PC-3 (cell line): ENCODE results near the gene CORO2B. TPM values are rescaled to one million over a fixed set of nuclear protein-coding genes. Genes with fewer than 3 reads are reported as not detected.

Experiments used
- ATAC-seq: fragments of 200-7000 bp; cut with Tn5 transposase; 2 replicates; pipeline ENCODE4 v1.9.1; 2020; ENCODE audit warnings: mild to moderate bottlenecking, moderate library complexity
- BruUV-seq: library from RNA; stranded (reverse); fragments of 400-500 nt; replicated peaks from 2 replicates; lab custom pipeline; 2021; lab: Mats Ljungman, UMichigan
- CTCF ChIA-PET: fragments of 300-600 bp; sonication (Branson Sonifier 250); formaldehyde crosslinking; loops from one replicate; lab custom pipeline; 2022; ENCODE audit warnings: antibody characterized with exemption; lab: Charles Lee
- POLR2A ChIA-PET: fragments of 300-600 bp; sonication (Branson Sonifier 250); formaldehyde crosslinking; loops from one replicate; lab custom pipeline; 2022; ENCODE audit warnings: antibody characterized with exemption; ENCODE audit not compliant: unreplicated experiment; lab: Charles Lee
- DNase-seq: peaks from one replicate; pipeline ENCODE4 v3.0.0-alpha.2; 2015
- H2AFZ ChIP-seq: fragments of 300-600 bp; sonication (generic); 2 replicates; pipeline ENCODE4 v1.6.0; 2016; ENCODE audit warnings: antibody characterized with exemption, low read length
- H3F3A ChIP-seq: fragments of 300-600 bp; sonication (generic); one replicate; pipeline ENCODE4 v1.6.0; 2017; ENCODE audit warnings: antibody characterized with exemption, low read length, control low read depth, mild to moderate bottlenecking; ENCODE audit not compliant: unreplicated experiment
- H3K27ac ChIP-seq: fragments of 300-600 bp; sonication (generic); 2 replicates; pipeline ENCODE4 v1.5.1; 2016; ENCODE audit warnings: mild to moderate bottlenecking, low read length
- H3K27me3 ChIP-seq: fragments of 300-600 bp; sonication (generic); 2 replicates; pipeline ENCODE4 v1.6.1; 2016; ENCODE audit warnings: low read length, mixed read lengths
- H3K36me3 ChIP-seq: fragments of 300-600 bp; sonication (generic); 2 replicates; pipeline ENCODE4 v1.6.1; 2016; ENCODE audit warnings: low read depth, mixed run types, low read length, mixed read lengths
- H3K4me1 ChIP-seq: fragments of 300-600 bp; sonication (generic); 2 replicates; pipeline ENCODE4 v1.5.1; 2016; ENCODE audit warnings: low read length; ENCODE audit not compliant: insufficient read depth
- H3K4me2 ChIP-seq: fragments of 300-600 bp; sonication (generic); 2 replicates; pipeline ENCODE4 v1.6.0; 2016; ENCODE audit warnings: low read length
- H3K4me3 ChIP-seq: fragments of 300-600 bp; sonication (generic); 2 replicates; pipeline ENCODE4 v1.5.1; 2016; ENCODE audit warnings: mild to moderate bottlenecking, low read length, mixed read lengths
- H3K79me2 ChIP-seq: fragments of 300-600 bp; sonication (generic); 2 replicates; pipeline ENCODE4 v1.6.1; 2017; ENCODE audit warnings: low read length, mixed read lengths
- H3K9ac ChIP-seq: fragments of 300-600 bp; sonication (generic); 2 replicates; pipeline ENCODE4 v1.6.0; 2016; ENCODE audit warnings: mild to moderate bottlenecking, low read length
- H3K9me2 ChIP-seq: fragments of 300-600 bp; sonication (generic); replicated peaks from 2 replicates; pipeline ENCODE4 v1.6.1; 2016; ENCODE audit warnings: mixed run types, low read length, mixed read lengths
- H3K9me3 ChIP-seq: fragments of 300-600 bp; sonication (generic); 2 replicates; pipeline ENCODE4 v1.6.1; 2016; ENCODE audit warnings: low read length, mixed read lengths
- H4K20me1 ChIP-seq: fragments of 300-600 bp; sonication (generic); 2 replicates; pipeline ENCODE4 v1.6.1; 2016; ENCODE audit warnings: low read length, mixed read lengths
- CTCF ChIP-seq: fragments of 300-600 bp; sonication (generic); conservative IDR thresholded peaks from 2 replicates; pipeline ENCODE4 v1.5.1; 2017; ENCODE audit warnings: antibody characterized with exemption, low read depth, mild to moderate bottlenecking, low read length
- EZH2 ChIP-seq: fragments of 300-600 bp; sonication (generic); IDR thresholded peaks from one replicate; pipeline ENCODE4 v1.6.1; 2017; ENCODE audit warnings: antibody characterized with exemption, mild to moderate bottlenecking, low read length; ENCODE audit not compliant: unreplicated experiment
- EZH2phosphoT487 ChIP-seq: fragments of 300-600 bp; sonication (generic); IDR thresholded peaks from 2 replicates; pipeline ENCODE4 v1.6.1; 2018; ENCODE audit warnings: mild to moderate bottlenecking, antibody characterized with exemption, low read length, borderline replicate concordance
- intact Hi-C: fragments of 100-400 bp; cut with micrococcal nuclease; formaldehyde crosslinking; loops from 2 replicates; pipeline ENCODE4 v1.9.0; 2023
- total RNA-seq: library from RNA; depleted of rRNA; stranded (reverse); fragments of >200 nt; gene quantifications from 2 replicates; pipeline ENCODE4 v1.2.3, GENCODE V29; 2014

Gene CORO2B
- total RNA-seq, 1 experiment from 2014 or later, result 0.66 TPM

GRCh38 chr15:68734352-68734751 lies 155.6 kb downstream of the CORO2B start:
- Histone ChIP-seq H3K36me3 (no peaks in the 10 kb centered on the region), H3K4me1 (no peaks in the 10 kb centered on the region)

GRCh38 chr15:68734881-68735280 lies 156.1 kb downstream of the CORO2B start:
- ChIA-PET CTCF (no interaction called here), POLR2A (no interaction called here)
- DNase-seq (no peak), ATAC-seq (no peak)
- H3K27me3 ChIP-seq, result no peaks in the 10 kb centered on the region
- intact Hi-C loops, result no loop called here
- no peak overlapping the region for H3K27ac ChIP-seq
- H4K20me1 ChIP-seq, result no peaks in the 10 kb centered on the region
- no peaks in the 10 kb centered on the region for H3F3A ChIP-seq
- H3K79me2 ChIP-seq, result no peaks in the 10 kb centered on the region
- H3K36me3 ChIP-seq, result no peaks in the 10 kb centered on the region
- no peaks in the 10 kb centered on the region for H3K9me2 ChIP-seq
- H3K9ac ChIP-seq, result no peak overlapping the region
- TF ChIP-seq CTCF (no peak), EZH2phosphoT487 (no peak), EZH2 (no peak)
- H3K9me3 ChIP-seq, result no peaks in the 10 kb centered on the region
- no peak overlapping the region for H3K4me2 ChIP-seq
- BruUV-seq, result no TSS peak
- H3K4me3 ChIP-seq, result no peak overlapping the region
- no peaks in the 10 kb centered on the region for H3K4me1 ChIP-seq
- no peak overlapping the region for H2AFZ ChIP-seq

More at GRCh38 chr15:68734352-68734751, 155.6 kb downstream of the CORO2B start:
- H3K79me2 ChIP-seq, result no peaks in the 10 kb centered on the region
- no peak overlapping the region for H3K9ac ChIP-seq
- no peaks in the 10 kb centered on the region for H3K9me3 ChIP-seq
- no peak for DNase-seq
- no peak for ATAC-seq
- H3K27ac ChIP-seq, result no peak overlapping the region
- intact Hi-C loops, result no loop called here
- BruUV-seq, result no TSS peak
- ChIA-PET POLR2A (no interaction called here), CTCF (interaction anchor here (0.5 kb wide), 1 partner anchor 184 kb away, joined by 3 read pairs; no protein-coding TSS in a partner anchor)
- no peak overlapping the region for H3K4me3 ChIP-seq
- no peak overlapping the region for H2AFZ ChIP-seq
- H3K27me3 ChIP-seq, result no peaks in the 10 kb centered on the region
- no peak overlapping the region for H3K4me2 ChIP-seq
- H3K9me2 ChIP-seq, result no peaks in the 10 kb centered on the region
- no peaks in the 10 kb centered on the region for H4K20me1 ChIP-seq
- no peak for TF ChIP-seq CTCF
- no peak for TF ChIP-seq EZH2phosphoT487
- no peak for TF ChIP-seq EZH2
- H3F3A ChIP-seq, result no peaks in the 10 kb centered on the region

- POLR2A ChIA-PET, result no interaction called here
- DNase-seq, result no peak
Observed at GRCh38 chr15:68735610-68736009, 156.8 kb downstream of the CORO2B start.

More at GRCh38 chr15:68735610-68736009, 156.8 kb downstream of the CORO2B start:
- H3K9me3 ChIP-seq, result no peaks in the 10 kb centered on the region
- no peaks in the 10 kb centered on the region for H3K9me2 ChIP-seq
- no peaks in the 10 kb centered on the region for H3F3A ChIP-seq
- H3K27me3 ChIP-seq, result no peaks in the 10 kb centered on the region
- no peak overlapping the region for H3K27ac ChIP-seq
- H3K36me3 ChIP-seq, result no peaks in the 10 kb centered on the region
- H3K4me3 ChIP-seq, result no peak overlapping the region
- no peak for TF ChIP-seq EZH2phosphoT487
- no peak for TF ChIP-seq EZH2
- TF ChIP-seq CTCF, result no peak
- no peak overlapping the region for H3K4me2 ChIP-seq
- intact Hi-C loops, result no loop called here
- no peak overlapping the region for H3K9ac ChIP-seq
- no peak for ATAC-seq
- BruUV-seq, result no TSS peak
- H2AFZ ChIP-seq, result no peak overlapping the region
- H3K79me2 ChIP-seq, result no peaks in the 10 kb centered on the region
- CTCF ChIA-PET, result no interaction called here
- no peaks in the 10 kb centered on the region for H3K4me1 ChIP-seq
- H4K20me1 ChIP-seq, result no peaks in the 10 kb centered on the region
